Measurements from ENCODE around the gene CACNB1.

Gene CACNB1

DNA sequence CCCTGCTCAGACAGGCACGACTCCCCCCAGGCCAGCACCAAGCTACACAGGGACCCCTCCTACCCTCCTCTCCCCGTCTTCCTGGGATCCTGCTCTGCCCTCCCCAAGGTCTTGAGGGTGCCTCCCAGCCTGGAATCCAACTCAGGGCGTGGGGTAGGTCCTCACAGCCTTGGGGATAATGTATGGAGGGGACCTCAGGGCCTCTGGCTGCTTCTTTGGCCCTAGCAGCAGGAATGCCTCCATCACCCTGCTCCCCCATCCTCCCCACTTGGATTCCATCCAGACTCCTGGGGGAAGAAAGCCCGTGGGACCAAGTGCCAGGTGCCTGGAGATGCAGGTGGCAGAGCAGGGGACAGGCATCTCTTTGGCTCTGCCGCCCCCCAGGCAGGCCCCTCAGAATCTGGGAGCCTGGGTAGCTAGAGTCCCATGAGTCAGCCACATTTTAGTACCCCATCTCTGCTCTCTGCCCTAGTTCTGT, 39.0 kb upstream of the CACNB1 start:
- no peak for DNase-seq (ENCODE audit: low read depth)
- H3K4me3 ChIP-seq (ENCODE audit: low read depth, low read length): no peak overlapping the region
- TF ChIP-seq, protein P1, sequence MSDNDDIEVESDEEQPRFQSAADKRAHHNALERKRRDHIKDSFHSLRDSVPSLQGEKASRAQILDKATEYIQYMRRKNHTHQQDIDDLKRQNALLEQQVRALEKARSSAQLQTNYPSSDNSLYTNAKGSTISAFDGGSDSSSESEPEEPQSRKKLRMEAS (IDR thresholded peaks at IDR 0.05; ENCODE audit: low read depth, low read length): no peak
- TF ChIP-seq, protein P2, sequence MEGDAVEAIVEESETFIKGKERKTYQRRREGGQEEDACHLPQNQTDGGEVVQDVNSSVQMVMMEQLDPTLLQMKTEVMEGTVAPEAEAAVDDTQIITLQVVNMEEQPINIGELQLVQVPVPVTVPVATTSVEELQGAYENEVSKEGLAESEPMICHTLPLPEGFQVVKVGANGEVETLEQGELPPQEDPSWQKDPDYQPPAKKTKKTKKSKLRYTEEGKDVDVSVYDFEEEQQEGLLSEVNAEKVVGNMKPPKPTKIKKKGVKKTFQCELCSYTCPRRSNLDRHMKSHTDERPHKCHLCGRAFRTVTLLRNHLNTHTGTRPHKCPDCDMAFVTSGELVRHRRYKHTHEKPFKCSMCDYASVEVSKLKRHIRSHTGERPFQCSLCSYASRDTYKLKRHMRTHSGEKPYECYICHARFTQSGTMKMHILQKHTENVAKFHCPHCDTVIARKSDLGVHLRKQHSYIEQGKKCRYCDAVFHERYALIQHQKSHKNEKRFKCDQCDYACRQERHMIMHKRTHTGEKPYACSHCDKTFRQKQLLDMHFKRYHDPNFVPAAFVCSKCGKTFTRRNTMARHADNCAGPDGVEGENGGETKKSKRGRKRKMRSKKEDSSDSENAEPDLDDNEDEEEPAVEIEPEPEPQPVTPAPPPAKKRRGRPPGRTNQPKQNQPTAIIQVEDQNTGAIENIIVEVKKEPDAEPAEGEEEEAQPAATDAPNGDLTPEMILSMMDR (IDR thresholded peaks at IDR 0.05; ENCODE audit: low read depth, low read length): no peak
- TF ChIP-seq MYC (IDR thresholded peaks at IDR 0.05; ENCODE audit: low read depth, low read length) (no peak), POLR2A (IDR thresholded peaks at IDR 0.05; ENCODE audit: extremely low read depth, insufficient read length) (no peak)

DNA sequence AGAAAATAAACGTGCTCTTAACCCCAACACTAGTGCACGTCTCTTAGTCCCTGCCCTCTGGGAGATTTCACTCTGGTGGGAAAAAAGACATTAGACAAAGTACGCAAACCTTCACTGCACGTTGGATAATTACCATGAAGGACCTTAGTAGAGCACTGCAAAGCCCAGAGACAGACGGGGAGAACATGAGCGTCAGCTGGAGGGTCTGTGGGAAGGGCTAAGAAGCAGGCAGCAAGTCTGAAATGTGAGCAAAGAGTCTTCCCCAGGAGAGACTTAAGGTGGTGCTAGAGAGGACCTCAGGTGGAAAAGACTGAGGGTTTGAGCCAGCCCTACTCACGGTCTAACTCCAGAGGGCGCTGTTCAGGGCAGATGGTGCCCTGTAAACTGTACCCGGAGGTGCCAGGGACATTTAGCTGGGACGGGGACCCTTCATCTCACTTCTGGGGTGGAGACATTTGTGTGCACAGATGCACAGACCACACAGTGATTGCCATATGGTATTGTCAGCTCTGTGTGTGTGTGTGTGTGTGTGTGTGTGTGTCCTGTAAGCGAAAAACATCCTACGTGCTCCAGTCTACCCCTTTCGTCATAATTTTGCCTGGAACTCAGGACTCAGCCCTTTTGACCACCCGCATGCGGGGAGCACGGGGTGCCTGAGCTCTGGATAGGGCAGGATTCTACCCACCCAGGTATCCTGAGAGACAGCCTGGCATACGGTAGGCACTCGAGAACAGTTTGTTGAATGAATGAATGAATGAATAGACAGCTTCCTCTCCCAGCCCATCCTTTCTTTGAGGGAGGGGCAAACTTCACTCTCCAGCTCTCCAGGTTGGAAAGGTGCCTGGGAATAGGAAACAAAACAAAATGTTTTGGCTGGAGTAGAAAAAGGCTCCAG, 38.3 kb upstream of the CACNB1 start:
- TF ChIP-seq, protein P2 (IDR thresholded peaks at IDR 0.05; ENCODE audit: low read depth, low read length): peak; percentile 99
- TF ChIP-seq, protein P1 (IDR thresholded peaks at IDR 0.05; ENCODE audit: low read depth, low read length): peak; percentile 55
- TF ChIP-seq POLR2A (IDR thresholded peaks at IDR 0.05; ENCODE audit: extremely low read depth, insufficient read length) (no peak), MYC (IDR thresholded peaks at IDR 0.05; ENCODE audit: low read depth, low read length) (peak; percentile 40)
- peak; percentile 91 for DNase-seq (ENCODE audit: low read depth)
- H3K4me3 ChIP-seq (ENCODE audit: low read depth, low read length): no peak overlapping the region

DNA sequence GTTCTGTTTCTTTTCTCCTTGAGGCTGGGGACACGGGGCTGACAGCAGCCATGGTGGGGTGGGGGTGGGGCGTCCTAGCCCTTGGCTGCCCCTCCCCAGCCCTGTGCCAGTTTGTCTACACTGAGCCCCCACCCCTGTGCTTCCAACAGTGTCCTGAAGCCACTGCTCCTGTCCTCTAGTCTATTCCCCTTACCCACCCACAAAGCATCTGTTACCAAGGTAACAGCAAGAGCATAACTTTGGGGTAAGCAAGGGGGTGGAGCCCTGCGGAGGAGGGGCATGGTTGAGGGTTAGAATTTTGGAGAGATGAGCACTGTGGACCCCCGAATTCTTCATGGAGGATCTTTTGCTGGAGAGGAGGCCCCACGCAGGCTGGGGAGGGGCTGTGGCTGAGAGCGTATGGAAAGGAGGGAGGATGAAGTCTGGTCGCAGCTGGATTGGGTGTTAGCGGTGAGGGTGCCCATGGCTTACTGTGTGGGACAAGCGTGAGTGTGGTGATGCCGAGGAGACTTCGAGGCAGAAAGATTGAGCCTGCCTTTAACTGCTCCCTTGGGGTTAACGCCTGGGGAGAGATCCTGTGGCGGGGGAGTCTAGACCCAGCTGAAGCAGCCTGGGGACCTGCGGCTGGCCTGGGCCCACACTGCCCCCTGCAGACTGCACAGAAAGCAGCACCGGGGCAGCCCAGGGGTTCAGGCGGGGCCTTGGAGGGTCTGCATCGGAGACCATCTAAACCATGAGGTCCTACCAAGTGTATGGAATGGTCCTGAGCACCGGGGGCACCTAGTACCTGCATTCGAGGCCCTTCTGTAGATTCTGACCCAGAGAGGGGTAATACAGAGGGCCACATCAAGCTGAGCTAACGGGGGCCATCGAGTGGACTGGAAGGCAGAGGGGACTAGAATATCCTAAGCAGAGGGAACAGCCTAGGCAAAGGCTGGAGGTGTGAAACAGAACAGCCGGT, 34.4 kb upstream of the CACNB1 start:
- peak; percentile 99 for DNase-seq (ENCODE audit: low read depth)
- H3K4me3 ChIP-seq (ENCODE audit: low read depth, low read length): no peak overlapping the region
- TF ChIP-seq, protein P2 (IDR thresholded peaks at IDR 0.05; ENCODE audit: low read depth, low read length): peak; percentile 92
- no peak for TF ChIP-seq POLR2A (IDR thresholded peaks at IDR 0.05; ENCODE audit: extremely low read depth, insufficient read length)
- TF ChIP-seq MYC (IDR thresholded peaks at IDR 0.05; ENCODE audit: low read depth, low read length): peak; percentile 67
- TF ChIP-seq, protein P1 (IDR thresholded peaks at IDR 0.05; ENCODE audit: low read depth, low read length): peak; percentile 71

DNA sequence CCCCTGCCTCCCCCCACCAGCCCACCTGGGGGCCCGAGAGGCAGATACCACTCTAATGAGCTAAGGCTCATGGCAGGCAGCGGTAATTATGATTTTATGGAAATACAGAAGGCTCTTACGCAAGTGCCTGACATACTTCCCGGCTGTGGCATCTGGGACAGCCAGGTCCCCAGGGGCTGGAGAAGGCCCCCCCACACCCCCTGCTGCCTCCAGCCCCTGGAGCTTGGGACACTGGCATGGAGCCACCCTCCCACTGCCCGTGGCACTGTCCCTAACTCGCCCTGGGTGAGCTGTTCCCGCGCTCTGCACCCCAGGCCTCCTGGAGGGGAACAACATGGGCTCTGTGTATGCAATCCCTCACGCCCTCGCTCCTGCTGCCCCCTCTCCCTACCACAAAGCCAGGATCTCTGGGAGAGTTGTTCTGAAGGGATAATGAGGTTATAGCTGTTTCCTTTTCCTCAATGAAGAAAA, 33.7 kb upstream of the CACNB1 start:
- H3K4me3 ChIP-seq (ENCODE audit: low read depth, low read length): no peak overlapping the region
- TF ChIP-seq, protein P2 (IDR thresholded peaks at IDR 0.05; ENCODE audit: low read depth, low read length): no peak
- TF ChIP-seq, protein P1 (IDR thresholded peaks at IDR 0.05; ENCODE audit: low read depth, low read length): no peak
- TF ChIP-seq MYC (IDR thresholded peaks at IDR 0.05; ENCODE audit: low read depth, low read length) (no peak), POLR2A (IDR thresholded peaks at IDR 0.05; ENCODE audit: extremely low read depth, insufficient read length) (no peak)
- DNase-seq (ENCODE audit: low read depth): peak; percentile 50

DNA sequence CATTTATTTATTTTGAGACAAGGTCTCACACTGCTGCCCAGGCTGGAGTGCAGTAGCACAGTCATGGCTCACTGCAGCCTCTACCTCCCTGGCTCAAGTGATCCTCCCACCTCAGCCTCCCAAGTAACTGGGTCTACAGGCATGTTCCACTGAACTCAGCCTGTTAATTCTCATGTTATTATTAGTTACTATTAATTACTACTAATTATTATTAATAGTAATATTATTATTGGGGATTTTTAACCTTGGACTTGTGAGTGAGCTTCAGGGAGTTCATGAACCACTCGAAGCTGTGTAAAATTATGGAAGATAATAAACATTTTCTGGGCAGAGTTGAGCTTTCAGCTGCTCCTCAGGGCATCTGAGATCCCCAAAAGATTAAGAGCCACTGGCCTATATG, 32.9 kb upstream of the CACNB1 start:
- TF ChIP-seq POLR2A (IDR thresholded peaks at IDR 0.05; ENCODE audit: extremely low read depth, insufficient read length): no peak
- TF ChIP-seq, protein P1 (IDR thresholded peaks at IDR 0.05; ENCODE audit: low read depth, low read length): no peak
- TF ChIP-seq MYC (IDR thresholded peaks at IDR 0.05; ENCODE audit: low read depth, low read length): no peak
- TF ChIP-seq, protein P2 (IDR thresholded peaks at IDR 0.05; ENCODE audit: low read depth, low read length): no peak
- DNase-seq (ENCODE audit: low read depth): no peak
- H3K4me3 ChIP-seq (ENCODE audit: low read depth, low read length): no peak overlapping the region

Data from NB4 (cell line).